ENCODE measurements around the gene MTCH2.

- TF ChIP-seq CTCF (IDR thresholded peaks at IDR 0.05) (no peak), EZH2 (IDR thresholded peaks at IDR 0.05; ENCODE audit: borderline replicate concordance, insufficient read depth, low read depth, low read length, poor library complexity, severe bottlenecking) (no peak)
These were observed 47.1 kb upstream of the MTCH2 start for GRCh38 chr11:47689480-47689879.
